ENCODE data around the gene LUC7L3. TPM values are rescaled to one million over a fixed set of nuclear protein-coding genes. Genes with fewer than 3 reads are reported as not detected.

The LUC7L3 gene
- total and polyA plus RNA-seq, 2 of the 13 experiments (the other 11 are each of a cell fraction or from before 2014, with no cell fraction given): 108 to 120 TPM

DNA sequence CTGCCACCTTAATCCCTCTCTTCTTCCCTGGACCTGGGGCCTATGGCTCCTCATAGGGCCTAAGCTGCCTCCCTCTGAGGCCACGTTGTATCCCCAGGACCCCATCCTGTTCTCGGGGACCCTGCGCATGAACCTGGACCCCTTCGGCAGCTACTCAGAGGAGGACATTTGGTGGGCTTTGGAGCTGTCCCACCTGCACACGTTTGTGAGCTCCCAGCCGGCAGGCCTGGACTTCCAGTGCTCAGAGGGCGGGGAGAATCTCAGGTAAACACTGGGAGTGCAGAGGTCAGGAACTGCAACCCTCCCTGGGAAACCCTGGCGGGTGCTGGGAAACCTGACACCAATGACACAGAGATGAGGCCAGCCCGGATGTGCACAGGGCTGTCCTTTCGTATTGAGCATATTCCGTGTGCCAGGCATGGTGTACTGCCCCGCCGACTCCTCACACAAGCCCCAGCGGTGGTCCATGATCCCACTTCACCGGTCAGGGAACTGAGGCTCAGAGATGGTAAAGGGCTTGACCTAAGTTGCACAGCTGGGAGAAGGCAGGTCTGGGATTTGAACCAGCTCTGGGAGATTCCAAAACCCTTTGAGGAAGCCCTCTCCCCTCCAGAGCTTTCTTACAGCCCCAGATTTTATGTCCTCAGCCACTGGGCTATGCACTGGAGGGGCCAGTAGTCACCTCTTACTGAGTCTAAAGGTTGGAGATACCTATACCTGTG is 34.6 kb upstream of the LUC7L3 start (continued):
- TF ChIP-seq, protein P1, sequence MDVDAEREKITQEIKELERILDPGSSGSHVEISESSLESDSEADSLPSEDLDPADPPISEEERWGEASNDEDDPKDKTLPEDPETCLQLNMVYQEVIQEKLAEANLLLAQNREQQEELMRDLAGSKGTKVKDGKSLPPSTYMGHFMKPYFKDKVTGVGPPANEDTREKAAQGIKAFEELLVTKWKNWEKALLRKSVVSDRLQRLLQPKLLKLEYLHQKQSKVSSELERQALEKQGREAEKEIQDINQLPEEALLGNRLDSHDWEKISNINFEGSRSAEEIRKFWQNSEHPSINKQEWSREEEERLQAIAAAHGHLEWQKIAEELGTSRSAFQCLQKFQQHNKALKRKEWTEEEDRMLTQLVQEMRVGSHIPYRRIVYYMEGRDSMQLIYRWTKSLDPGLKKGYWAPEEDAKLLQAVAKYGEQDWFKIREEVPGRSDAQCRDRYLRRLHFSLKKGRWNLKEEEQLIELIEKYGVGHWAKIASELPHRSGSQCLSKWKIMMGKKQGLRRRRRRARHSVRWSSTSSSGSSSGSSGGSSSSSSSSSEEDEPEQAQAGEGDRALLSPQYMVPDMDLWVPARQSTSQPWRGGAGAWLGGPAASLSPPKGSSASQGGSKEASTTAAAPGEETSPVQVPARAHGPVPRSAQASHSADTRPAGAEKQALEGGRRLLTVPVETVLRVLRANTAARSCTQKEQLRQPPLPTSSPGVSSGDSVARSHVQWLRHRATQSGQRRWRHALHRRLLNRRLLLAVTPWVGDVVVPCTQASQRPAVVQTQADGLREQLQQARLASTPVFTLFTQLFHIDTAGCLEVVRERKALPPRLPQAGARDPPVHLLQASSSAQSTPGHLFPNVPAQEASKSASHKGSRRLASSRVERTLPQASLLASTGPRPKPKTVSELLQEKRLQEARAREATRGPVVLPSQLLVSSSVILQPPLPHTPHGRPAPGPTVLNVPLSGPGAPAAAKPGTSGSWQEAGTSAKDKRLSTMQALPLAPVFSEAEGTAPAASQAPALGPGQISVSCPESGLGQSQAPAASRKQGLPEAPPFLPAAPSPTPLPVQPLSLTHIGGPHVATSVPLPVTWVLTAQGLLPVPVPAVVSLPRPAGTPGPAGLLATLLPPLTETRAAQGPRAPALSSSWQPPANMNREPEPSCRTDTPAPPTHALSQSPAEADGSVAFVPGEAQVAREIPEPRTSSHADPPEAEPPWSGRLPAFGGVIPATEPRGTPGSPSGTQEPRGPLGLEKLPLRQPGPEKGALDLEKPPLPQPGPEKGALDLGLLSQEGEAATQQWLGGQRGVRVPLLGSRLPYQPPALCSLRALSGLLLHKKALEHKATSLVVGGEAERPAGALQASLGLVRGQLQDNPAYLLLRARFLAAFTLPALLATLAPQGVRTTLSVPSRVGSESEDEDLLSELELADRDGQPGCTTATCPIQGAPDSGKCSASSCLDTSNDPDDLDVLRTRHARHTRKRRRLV (CRISPR knock-in tag; IDR thresholded peaks at IDR 0.05): peak; percentile 78; the same call in 1 of the 2 replicates
- TF ChIP-seq KMT2A (CRISPR knock-in tag; IDR thresholded peaks at IDR 0.05): peak; percentile 89
- peak; percentile 86 for TF ChIP-seq SKI (IDR thresholded peaks at IDR 0.05; ENCODE audit: partially characterized antibody)
- TF ChIP-seq ZFX (CRISPR knock-in tag; IDR thresholded peaks at IDR 0.05; ENCODE audit: low read depth): peak; percentile 95
- TF ChIP-seq FOXM1 (CRISPR knock-in tag; IDR thresholded peaks at IDR 0.05): no peak; the same call in 1 of the 2 replicates
- TF ChIP-seq, protein P2, sequence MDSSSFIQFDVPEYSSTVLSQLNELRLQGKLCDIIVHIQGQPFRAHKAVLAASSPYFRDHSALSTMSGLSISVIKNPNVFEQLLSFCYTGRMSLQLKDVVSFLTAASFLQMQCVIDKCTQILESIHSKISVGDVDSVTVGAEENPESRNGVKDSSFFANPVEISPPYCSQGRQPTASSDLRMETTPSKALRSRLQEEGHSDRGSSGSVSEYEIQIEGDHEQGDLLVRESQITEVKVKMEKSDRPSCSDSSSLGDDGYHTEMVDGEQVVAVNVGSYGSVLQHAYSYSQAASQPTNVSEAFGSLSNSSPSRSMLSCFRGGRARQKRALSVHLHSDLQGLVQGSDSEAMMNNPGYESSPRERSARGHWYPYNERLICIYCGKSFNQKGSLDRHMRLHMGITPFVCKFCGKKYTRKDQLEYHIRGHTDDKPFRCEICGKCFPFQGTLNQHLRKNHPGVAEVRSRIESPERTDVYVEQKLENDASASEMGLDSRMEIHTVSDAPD (CRISPR knock-in tag; IDR thresholded peaks at IDR 0.05): peak; percentile 96
- TF ChIP-seq ZNF629 (CRISPR knock-in tag; conservative IDR thresholded peaks at IDR 0.05): peak; percentile 95
- TF ChIP-seq CENPT (CRISPR knock-in tag; IDR thresholded peaks at IDR 0.05; ENCODE audit: low read depth): no peak; the same call in 1 of the 2 replicates
- TF ChIP-seq, protein P3, sequence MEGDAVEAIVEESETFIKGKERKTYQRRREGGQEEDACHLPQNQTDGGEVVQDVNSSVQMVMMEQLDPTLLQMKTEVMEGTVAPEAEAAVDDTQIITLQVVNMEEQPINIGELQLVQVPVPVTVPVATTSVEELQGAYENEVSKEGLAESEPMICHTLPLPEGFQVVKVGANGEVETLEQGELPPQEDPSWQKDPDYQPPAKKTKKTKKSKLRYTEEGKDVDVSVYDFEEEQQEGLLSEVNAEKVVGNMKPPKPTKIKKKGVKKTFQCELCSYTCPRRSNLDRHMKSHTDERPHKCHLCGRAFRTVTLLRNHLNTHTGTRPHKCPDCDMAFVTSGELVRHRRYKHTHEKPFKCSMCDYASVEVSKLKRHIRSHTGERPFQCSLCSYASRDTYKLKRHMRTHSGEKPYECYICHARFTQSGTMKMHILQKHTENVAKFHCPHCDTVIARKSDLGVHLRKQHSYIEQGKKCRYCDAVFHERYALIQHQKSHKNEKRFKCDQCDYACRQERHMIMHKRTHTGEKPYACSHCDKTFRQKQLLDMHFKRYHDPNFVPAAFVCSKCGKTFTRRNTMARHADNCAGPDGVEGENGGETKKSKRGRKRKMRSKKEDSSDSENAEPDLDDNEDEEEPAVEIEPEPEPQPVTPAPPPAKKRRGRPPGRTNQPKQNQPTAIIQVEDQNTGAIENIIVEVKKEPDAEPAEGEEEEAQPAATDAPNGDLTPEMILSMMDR (CRISPR knock-in tag; IDR thresholded peaks at IDR 0.05): no peak; the same call in 1 of the 2 replicates
- TF ChIP-seq KDM2A (CRISPR knock-in tag; IDR thresholded peaks at IDR 0.05; ENCODE audit: borderline replicate concordance, low read depth): peak; percentile 95
- no peak for TF ChIP-seq ATRX (CRISPR knock-in tag; IDR thresholded peaks at IDR 0.05; ENCODE audit: borderline replicate concordance)
- TF ChIP-seq, protein P4, sequence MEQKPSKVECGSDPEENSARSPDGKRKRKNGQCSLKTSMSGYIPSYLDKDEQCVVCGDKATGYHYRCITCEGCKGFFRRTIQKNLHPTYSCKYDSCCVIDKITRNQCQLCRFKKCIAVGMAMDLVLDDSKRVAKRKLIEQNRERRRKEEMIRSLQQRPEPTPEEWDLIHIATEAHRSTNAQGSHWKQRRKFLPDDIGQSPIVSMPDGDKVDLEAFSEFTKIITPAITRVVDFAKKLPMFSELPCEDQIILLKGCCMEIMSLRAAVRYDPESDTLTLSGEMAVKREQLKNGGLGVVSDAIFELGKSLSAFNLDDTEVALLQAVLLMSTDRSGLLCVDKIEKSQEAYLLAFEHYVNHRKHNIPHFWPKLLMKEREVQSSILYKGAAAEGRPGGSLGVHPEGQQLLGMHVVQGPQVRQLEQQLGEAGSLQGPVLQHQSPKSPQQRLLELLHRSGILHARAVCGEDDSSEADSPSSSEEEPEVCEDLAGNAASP (CRISPR knock-in tag; IDR thresholded peaks at IDR 0.05; ENCODE audit: borderline replicate concordance): peak; percentile 96
- peak; percentile 7; the same call in 1 of the 2 replicates for TF ChIP-seq PAWR (CRISPR knock-in tag; IDR thresholded peaks at IDR 0.05; ENCODE audit: borderline replicate concordance)
- no peak for TF ChIP-seq CBX2 (IDR thresholded peaks at IDR 0.05; ENCODE audit: low read depth, low read length)
- TF ChIP-seq CBX2 (CRISPR knock-in tag; IDR thresholded peaks at IDR 0.05; ENCODE audit: low read depth): no peak; the same call in 1 of the 2 replicates
- TF ChIP-seq ZSCAN12 (CRISPR knock-in tag; IDR thresholded peaks at IDR 0.05): no peak; the same call in 1 of the 2 replicates
